Measurements from ENCODE around the gene TM2D3. TPM values are rescaled to one million over a fixed set of nuclear protein-coding genes. Genes with fewer than 3 reads are reported as not detected.
A peak's percentile ranks its signal among the peaks of the same experiment; 100 is the strongest.

TM2D3 gene
- total RNA-seq, 1 experiment from 2014 or later: 18.8 TPM

DNA sequence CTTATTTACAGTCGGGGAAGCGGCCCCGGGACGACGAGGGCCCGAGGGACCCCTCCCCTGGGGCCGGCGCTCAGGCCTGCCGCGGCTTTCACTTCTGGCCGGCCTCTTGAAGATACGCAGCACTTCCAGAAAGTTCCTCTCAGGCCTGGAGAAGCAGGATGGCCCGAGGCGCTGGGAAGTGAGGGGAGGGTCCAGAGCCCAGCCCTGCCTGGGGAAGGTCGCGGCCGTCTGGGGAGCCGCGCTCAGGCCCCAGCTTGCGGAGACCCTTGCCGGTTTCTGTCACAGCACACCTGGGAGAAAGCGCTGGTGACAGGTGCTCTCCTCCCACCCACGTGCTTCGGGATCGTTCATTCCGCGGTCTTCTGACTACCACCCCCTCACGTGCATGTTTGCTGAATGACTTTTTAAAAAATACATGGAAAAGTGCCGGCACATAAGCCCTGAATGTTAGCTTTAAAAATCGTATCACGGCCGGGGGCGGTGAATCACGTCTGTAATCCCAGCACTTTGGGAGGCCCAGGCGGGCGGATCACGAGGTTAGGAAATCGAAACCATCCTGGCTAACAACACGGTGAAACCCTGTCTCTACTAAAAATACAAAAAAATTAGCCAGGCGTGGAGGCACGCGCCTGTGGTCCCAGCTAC is 727 bp upstream of the TM2D3 start:
- Histone ChIP-seq H3K36me3 (ENCODE audit: low read depth) (peaks cover 7% of the 10 kb centered on the region; the same call in 1 of the 2 replicates), H3K9me2 (ENCODE audit: insufficient read depth) (no peaks in the 10 kb centered on the region), H3K27ac (peak overlapping the region; percentile 76), H2AFZ (peak overlapping the region; percentile 98), H3K4me1 (replicated peaks; ENCODE audit: insufficient read depth) (peaks cover 23% of the 10 kb centered on the region), H3F3A (ENCODE audit: insufficient read depth, low read depth) (peaks cover 22% of the 10 kb centered on the region; the same call in 1 of the 2 replicates), H3K27me3 (ENCODE audit: insufficient read depth, low read depth) (no peaks in the 10 kb centered on the region), H3K4me2 (peak overlapping the region; percentile 94), H3K79me2 (ENCODE audit: low read depth) (peaks cover 49% of the 10 kb centered on the region), H3K9me3 (ENCODE audit: insufficient read depth, low read depth) (no peaks in the 10 kb centered on the region), H3K4me3 (peak overlapping the region; percentile 94), H4K20me1 (ENCODE audit: insufficient read depth) (peaks cover 16% of the 10 kb centered on the region; the same call in 1 of the 2 replicates)
- intact Hi-C loops (cut with micrococcal nuclease; ENCODE audit: unreplicated experiment): loop anchor here (2.0 to 5.0 kb wide), 2 partner anchors 69 to 358 kb away; partner anchors contain the start of genes SNRPA1 and TARS3
- TF ChIP-seq, protein P1, sequence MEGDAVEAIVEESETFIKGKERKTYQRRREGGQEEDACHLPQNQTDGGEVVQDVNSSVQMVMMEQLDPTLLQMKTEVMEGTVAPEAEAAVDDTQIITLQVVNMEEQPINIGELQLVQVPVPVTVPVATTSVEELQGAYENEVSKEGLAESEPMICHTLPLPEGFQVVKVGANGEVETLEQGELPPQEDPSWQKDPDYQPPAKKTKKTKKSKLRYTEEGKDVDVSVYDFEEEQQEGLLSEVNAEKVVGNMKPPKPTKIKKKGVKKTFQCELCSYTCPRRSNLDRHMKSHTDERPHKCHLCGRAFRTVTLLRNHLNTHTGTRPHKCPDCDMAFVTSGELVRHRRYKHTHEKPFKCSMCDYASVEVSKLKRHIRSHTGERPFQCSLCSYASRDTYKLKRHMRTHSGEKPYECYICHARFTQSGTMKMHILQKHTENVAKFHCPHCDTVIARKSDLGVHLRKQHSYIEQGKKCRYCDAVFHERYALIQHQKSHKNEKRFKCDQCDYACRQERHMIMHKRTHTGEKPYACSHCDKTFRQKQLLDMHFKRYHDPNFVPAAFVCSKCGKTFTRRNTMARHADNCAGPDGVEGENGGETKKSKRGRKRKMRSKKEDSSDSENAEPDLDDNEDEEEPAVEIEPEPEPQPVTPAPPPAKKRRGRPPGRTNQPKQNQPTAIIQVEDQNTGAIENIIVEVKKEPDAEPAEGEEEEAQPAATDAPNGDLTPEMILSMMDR (conservative IDR thresholded peaks at IDR 0.05): no peak
- TF ChIP-seq EZH2 (IDR thresholded peaks at IDR 0.05; ENCODE audit: low read depth): no peak
- ChIA-PET CTCF (no interaction called here), POLR2A (ENCODE audit: unreplicated experiment) (no interaction called here)
- BruUV-seq (replicated peaks): TSS peak; percentile 95
- DNase-seq: no peak

DNA sequence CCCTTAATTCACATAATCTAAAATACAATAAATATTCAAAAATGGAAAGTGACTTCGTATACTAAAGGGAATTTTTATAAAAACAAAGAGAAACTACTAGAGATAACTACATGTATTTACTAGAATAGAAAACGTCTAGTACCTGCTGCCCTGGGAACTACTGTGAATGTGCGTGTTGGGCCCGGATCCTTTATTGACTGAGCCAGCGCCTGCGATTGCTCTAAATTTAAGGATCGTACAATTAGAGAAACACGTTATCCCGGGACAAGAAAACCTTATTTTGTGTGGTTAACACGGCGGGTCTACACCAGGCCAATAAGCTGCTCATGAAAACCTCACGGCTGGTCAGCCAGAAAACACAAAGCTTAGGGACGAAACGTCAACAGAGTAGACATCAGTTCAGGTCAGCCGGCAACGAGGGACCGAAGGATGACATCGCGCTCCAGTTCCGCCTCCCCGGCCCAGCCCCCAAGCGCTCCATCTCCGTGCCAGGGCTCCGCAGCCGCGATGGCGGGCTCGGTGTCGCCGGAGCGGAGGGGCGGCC is 555 bp downstream of the TM2D3 start:
- POLR2A ChIA-PET (ENCODE audit: unreplicated experiment): interaction anchor here (0.6 kb wide), 1 partner anchor 14 kb away, joined by 4 read pairs; no protein-coding TSS in a partner anchor
- Histone ChIP-seq H3F3A (ENCODE audit: insufficient read depth, low read depth) (peaks cover 22% of the 10 kb centered on the region; the same call in 1 of the 2 replicates), H3K79me2 (ENCODE audit: low read depth) (peaks cover 50% of the 10 kb centered on the region), H3K4me3 (peak overlapping the region; percentile 94), H3K4me2 (peak overlapping the region; percentile 94), H4K20me1 (ENCODE audit: insufficient read depth) (peaks cover 16% of the 10 kb centered on the region; the same call in 1 of the 2 replicates), H3K9me3 (ENCODE audit: insufficient read depth, low read depth) (no peaks in the 10 kb centered on the region), H3K36me3 (ENCODE audit: low read depth) (peaks cover 12% of the 10 kb centered on the region), H3K9me2 (ENCODE audit: insufficient read depth) (no peaks in the 10 kb centered on the region), H3K4me1 (replicated peaks; ENCODE audit: insufficient read depth) (peaks cover 23% of the 10 kb centered on the region), H3K27me3 (ENCODE audit: insufficient read depth, low read depth) (no peaks in the 10 kb centered on the region), H3K27ac (peak overlapping the region; percentile 76), H2AFZ (peak overlapping the region; percentile 98)
- intact Hi-C loops (cut with micrococcal nuclease; ENCODE audit: unreplicated experiment): loop anchor here (2.0 to 5.0 kb wide), 2 partner anchors 71 to 357 kb away; partner anchors contain the start of genes SNRPA1 and TARS3
- CTCF ChIA-PET: no interaction called here
- TF ChIP-seq EZH2 (IDR thresholded peaks at IDR 0.05; ENCODE audit: low read depth): no peak
- TF ChIP-seq, protein P1 (conservative IDR thresholded peaks at IDR 0.05): no peak
- DNase-seq: no peak
- no TSS peak for BruUV-seq (replicated peaks)

DNA sequence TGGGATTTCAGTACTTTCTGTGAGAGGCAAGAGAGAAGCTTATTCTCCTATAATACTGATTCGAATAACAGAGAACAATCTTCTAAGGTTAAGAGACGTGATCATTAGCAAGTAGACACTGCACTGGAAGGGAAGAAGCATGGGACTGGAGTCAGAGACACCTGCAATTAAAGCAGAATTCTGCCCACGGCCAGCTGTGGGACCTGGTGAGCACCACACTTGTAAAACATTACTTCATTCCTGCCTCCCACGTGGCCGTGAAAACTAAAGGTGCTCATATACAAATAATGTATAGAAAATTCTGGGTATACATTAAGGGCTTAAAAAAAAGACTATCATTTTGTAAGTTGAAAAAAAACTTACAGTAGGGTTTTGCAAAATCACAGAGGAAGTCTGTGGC is 2.0 kb downstream of the TM2D3 start:
- POLR2A ChIA-PET (ENCODE audit: unreplicated experiment): interaction anchor here (0.7 kb wide), 1 partner anchor 299 kb away, joined by 6 read pairs; no protein-coding TSS in a partner anchor
- Histone ChIP-seq H3K4me2 (peak overlapping the region; percentile 94; the same call in 1 of the 2 replicates), H3K27me3 (ENCODE audit: insufficient read depth, low read depth) (no peaks in the 10 kb centered on the region), H3K4me1 (replicated peaks; ENCODE audit: insufficient read depth) (peaks cover 23% of the 10 kb centered on the region), H3K9me3 (ENCODE audit: insufficient read depth, low read depth) (no peaks in the 10 kb centered on the region), H2AFZ (no peak overlapping the region), H3K79me2 (ENCODE audit: low read depth) (peaks cover 50% of the 10 kb centered on the region), H3K36me3 (ENCODE audit: low read depth) (peaks cover 27% of the 10 kb centered on the region), H3K27ac (no peak overlapping the region), H3K9me2 (ENCODE audit: insufficient read depth) (no peaks in the 10 kb centered on the region), H4K20me1 (ENCODE audit: insufficient read depth) (peaks cover 16% of the 10 kb centered on the region; the same call in 1 of the 2 replicates), H3K4me3 (no peak overlapping the region), H3F3A (ENCODE audit: insufficient read depth, low read depth) (peaks cover 22% of the 10 kb centered on the region; the same call in 1 of the 2 replicates)
- BruUV-seq (replicated peaks): no TSS peak
- TF ChIP-seq, protein P1 (conservative IDR thresholded peaks at IDR 0.05): no peak
- no peak for TF ChIP-seq EZH2 (IDR thresholded peaks at IDR 0.05; ENCODE audit: low read depth)
- intact Hi-C loops (cut with micrococcal nuclease; ENCODE audit: unreplicated experiment): loop anchor here (5.0 kb wide), 1 partner anchor 72 kb away; the partner anchor contains the start of gene TARS3
- CTCF ChIA-PET: no interaction called here
- DNase-seq: no peak
